AG20443 (cell line): Measurements from ENCODE around the gene GOLIM4.

Experiments
- DNase-seq: peaks from one replicate; pipeline ENCODE4 v3.0.0; 2012; ENCODE audit warnings: low spot score, mixed read lengths

The GOLIM4 gene

DNA sequence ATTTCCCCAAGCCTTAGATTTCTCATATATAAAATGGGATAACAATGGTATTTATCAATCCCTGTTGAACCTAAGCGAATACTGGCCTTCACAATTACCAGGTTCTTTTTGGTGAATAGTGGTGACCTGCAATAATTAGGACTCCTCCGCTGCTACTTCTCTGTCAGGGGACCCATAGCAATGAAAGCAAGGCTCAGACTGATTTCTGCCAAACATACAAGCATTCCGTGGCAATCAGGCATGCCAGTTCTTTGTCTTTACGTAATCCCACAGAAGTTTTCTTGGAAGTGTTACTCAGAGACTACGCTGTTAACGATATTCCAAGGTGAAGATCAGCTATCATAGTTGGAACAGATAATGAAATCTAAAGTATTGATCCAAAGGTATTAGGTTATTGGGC lies 105.7 kb downstream of the GOLIM4 start:
- DNase-seq: no peak

DNA sequence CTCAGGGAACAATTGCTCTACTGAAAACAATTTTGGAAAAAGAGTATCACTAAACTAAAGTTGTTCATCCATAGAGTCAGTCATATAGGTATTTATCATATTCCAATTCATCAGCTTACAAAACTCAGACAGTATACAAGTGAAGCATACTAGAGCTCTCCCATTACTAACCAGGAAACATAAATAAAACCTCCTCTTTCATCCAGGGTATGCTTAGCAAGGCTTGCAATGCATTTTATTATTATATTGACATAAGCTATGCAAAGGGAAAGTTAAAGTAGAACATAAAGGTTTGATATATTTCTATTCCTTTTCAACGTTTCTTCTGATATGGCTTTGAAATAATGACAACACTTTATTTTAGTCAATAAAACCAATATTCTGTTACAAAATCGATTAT lies 106.7 kb downstream of the GOLIM4 start:
- DNase-seq: no peak

DNA sequence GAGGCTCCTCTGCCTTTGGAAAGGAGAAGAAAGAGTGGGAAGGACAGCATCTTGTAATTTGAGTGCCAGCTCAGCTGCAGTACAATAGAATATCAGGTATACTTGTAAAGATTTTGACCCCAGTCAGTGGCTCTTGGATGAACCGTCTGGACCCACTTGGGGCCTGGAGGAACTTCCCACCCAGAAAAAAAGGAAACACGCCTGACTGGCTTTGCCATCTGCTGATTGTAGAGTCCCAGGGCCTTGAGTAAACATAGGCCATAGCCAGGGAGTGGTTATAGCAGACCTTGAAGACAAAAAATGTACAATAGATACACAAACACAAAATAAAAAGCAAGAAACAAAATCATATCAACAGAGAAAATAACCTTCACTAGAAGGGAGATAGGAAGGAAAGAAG lies 112.1 kb downstream of the GOLIM4 start:
- DNase-seq: no peak

DNA sequence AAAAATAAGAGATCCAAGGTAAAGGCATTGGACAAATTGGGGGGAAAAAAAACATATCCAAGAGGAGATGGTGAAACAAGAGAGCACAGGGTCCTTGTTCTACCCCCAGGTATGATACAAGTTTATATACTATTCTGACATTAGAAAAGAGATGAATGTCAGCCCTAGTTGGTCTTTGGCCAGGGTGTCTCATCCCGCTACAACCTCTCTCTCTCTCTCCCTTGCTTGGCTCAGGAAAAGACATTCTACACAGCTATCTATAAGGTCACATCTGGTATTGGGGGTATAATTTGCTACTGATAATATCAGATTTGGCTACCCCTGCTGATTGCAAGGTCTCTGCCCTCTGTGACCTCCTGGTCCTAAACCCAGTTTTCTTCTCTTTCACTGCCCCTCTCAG lies 117.2 kb downstream of the GOLIM4 start:
- DNase-seq: no peak

DNA sequence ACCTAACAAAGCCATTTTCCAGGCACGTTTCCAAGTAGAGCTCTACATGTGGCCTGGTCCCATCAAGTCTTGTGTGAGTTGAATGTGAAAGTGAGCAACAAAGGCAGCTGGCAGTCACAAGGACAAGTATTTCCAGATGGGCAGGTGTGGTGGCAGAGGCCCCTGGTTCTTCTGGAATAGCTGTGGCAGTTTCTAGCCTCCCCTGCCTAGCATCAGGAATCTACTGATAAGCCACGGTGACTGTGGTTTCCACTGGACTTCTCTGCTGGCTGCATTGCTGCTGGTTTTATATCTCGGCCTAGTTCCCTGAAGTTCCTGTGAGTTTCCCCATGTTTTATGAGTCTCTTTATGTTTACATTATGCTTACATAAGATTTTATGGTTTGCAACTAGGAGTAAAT lies 117.7 kb downstream of the GOLIM4 start:
- DNase-seq: no peak

DNA sequence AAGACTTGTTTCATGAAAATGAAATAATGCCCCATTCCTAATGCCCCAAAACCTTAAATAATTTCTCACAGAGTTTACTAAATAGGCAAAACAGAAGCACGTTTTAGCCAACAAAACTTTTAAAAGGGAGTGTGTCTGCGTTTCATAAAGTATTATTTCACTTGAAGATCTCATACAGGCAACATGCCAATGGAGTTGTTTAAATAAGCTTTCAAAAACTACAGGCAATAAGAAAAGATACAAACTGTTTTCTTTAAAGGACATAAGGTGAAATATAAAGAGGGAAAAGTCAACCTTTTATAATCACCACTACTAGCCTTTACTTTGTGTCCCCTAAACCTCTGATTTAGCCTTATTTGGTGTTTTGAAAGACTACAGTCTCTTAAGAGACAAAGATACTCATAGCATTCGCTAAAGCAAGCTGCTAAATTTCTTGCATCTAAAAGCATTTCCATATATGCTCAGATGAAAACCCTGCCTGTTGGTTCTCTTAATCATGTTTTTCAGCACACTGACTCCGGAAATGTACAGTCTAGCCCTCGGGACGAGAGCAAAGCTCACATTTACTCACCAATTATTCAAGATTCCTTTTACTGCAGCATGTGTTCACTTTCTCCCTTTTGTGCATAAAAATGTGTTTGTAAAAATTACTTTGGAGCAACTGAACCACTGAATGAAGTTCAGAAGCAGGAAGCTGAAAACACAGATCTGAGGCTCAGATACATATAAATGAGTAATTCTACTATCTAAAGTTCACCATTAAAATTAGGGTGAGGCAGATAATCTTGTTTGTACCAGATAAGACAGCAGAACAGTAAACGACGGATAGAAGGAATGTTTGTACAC lies 119.0 kb downstream of the GOLIM4 start:
- no peak for DNase-seq

DNA sequence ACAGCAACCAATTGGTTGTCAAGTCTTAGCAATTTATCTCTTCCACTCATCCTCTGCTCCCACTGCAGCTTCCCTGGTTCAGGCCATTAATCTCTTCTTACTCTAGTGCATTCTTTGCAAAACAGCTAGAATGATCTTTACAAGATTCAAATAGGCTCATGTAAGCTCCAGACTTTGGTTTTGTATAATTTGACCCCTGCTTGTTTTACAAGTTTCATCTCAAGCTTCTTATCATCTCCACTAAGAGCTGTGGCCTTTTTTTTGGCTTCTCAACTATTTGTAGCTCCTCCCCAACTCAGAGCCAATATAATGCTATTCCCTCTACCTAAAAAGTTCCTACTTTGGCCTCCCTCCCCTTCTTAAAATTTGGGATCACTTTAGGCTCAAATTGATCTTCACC lies 121.8 kb downstream of the GOLIM4 start:
- no peak for DNase-seq

DNA sequence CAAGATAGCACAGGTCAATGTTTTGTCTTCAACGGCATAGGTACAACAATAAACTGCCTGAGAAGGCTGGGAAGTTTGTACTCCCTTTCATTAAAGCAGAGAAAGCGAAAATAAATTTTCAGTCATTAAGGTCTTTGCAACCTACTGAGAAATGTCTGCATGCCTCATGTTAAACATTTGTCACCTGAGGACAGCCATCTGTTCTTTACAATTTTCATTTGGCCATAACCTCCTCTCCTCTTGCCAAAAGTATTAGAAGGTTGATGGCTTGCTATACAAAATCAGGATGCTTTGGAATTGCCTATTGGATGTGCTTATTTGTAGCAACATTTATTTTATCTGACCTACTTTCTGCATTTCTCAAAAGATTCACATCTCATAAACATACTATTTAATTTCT lies 122.7 kb downstream of the GOLIM4 start:
- DNase-seq: no peak

DNA sequence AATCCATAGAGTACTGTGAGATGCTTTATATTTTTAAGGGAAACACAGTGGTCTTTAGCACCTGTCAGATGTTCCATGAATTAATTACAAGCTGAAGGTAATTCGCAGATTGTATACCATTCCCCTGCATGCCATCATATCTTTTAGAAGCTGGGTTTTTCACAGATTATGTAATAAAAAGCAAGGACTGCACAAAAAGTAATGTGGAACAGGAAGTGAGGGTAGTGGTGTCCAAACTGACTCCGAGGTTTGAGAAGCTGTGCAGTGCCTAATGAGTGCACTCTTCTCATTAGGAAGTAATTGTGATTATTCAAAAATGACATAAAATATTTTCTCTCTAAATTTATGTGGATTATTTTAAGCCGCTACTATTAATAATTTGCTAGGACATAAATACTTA lies 123.2 kb downstream of the GOLIM4 start:
- no peak for DNase-seq

DNA sequence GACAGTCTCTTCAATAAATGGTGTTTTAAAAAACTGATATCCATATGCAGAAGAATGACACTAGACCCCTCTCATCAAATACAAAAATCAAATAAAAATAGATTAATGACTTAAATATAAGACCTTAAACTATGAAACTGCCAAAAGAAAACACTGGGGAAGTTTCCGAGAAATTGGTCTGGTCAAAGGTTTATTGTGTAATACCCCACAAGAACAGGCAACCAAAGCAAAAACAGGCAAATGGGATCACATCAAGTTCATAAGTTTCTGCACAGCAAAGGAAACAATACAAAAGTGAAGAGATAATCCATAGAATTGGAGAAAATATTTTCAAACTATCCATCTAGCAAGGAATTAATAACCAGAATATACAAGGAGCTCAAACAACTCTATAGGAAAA lies 126.2 kb downstream of the GOLIM4 start:
- DNase-seq: no peak

DNA sequence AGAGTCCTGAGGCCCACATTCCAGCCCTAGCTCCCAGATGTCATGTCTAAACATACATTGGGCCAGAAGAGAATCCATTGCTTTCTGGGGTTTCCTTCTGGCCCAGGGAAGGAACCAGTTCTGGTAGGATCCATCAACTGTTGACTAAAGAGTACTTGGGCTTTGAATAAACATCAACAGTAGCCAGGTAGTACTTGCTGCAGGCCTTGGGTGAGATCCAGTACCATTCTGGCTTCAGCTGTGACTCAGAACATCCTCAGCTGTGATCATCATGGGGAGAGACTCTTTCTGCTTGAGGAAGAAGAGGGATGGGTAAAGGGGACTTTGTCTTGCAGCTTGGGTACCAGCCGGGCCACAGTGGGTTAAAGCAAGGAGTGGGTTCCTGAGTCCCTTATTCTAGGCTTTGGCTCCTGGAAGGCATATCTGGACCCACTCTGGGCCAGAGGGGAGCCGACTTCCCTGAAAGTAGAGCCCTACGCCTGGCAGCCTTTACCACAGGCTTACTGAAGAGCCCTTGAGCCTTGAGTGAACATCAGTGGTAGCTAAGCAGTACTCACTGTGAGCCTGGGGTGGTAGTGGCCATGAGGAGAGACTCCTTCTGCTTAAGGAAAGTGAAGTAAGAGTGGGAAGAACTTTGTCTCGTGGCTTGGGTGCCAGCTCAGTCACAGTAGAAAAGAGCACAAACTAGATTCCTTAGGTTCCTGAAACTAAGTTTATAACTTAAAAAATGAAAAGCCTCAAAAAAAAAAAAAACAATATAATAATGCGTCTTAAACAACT lies 128.3 kb downstream of the GOLIM4 start:
- DNase-seq: no peak
